HEK293T (cell line): ENCODE data around the gene UBE2N.

ENCODE experiments used
- CTCF ChIA-PET: fragments of 350-600 bp; formaldehyde crosslinking; extraction: SDS; loops from one replicate; lab custom pipeline; 2021; ENCODE audit warnings: antibody characterized with exemption, inconsistent platforms; lab: Yijun Ruan, JAX
- POLR2A ChIA-PET: fragments of 350-600 bp; formaldehyde crosslinking; extraction: SDS; loops from one replicate; lab custom pipeline; 2020; ENCODE audit warnings: antibody characterized with exemption, inconsistent platforms; lab: Yijun Ruan, JAX
- DNase-seq: peaks from one replicate; pipeline ENCODE4 v3.0.0; 2012; ENCODE audit warnings: mixed read lengths; ENCODE audit errors: extremely low spot score
- ARNT ChIP-seq: fragments of 450-650 bp; IDR thresholded peaks from 2 replicates; pipeline ENCODE4 v1.6.1; 2017; ENCODE audit warnings: mild to moderate bottlenecking
- BHLHE40 ChIP-seq: fragments of 450-650 bp; IDR thresholded peaks from 2 replicates; pipeline ENCODE4 v1.6.1; 2016; ENCODE audit warnings: mild to moderate bottlenecking, moderate library complexity, borderline replicate concordance
- CTBP1 ChIP-seq: fragments of 450-650 bp; IDR thresholded peaks from 2 replicates; pipeline ENCODE4 v1.6.1; 2016; ENCODE audit warnings: borderline replicate concordance
- ELF4 ChIP-seq: fragments of 450-650 bp; IDR thresholded peaks from 2 replicates; pipeline ENCODE4 v1.6.1; 2017; ENCODE audit warnings: antibody characterized with exemption
- FOXA1 ChIP-seq: fragments of 450-650 bp; IDR thresholded peaks from 2 replicates; pipeline ENCODE4 v1.6.1; 2016; ENCODE audit warnings: mild to moderate bottlenecking
- FOXK2 ChIP-seq: fragments of 450-650 bp; IDR thresholded peaks from 2 replicates; pipeline ENCODE4 v1.6.1; 2016; ENCODE audit warnings: mild to moderate bottlenecking
- FOXM1 ChIP-seq: fragments of 450-650 bp; IDR thresholded peaks from 2 replicates; pipeline ENCODE4 v1.6.1; 2017; ENCODE audit warnings: mild to moderate bottlenecking, borderline replicate concordance
- HDGF ChIP-seq: fragments of 450-650 bp; IDR thresholded peaks from 2 replicates; pipeline ENCODE4 v1.6.1; 2017; ENCODE audit warnings: antibody characterized with exemption, borderline replicate concordance
- L3MBTL2 ChIP-seq: fragments of 450-650 bp; conservative IDR thresholded peaks from 2 replicates; pipeline ENCODE4 v1.6.1; 2016; ENCODE audit warnings: mild to moderate bottlenecking
- LEF1 ChIP-seq: fragments of 450-650 bp; IDR thresholded peaks from 2 replicates; pipeline ENCODE4 v1.6.1; 2017; ENCODE audit warnings: mild to moderate bottlenecking, borderline replicate concordance
- NFRKB ChIP-seq: fragments of 450-650 bp; IDR thresholded peaks from 2 replicates; pipeline ENCODE4 v1.6.1; 2016; ENCODE audit warnings: mild to moderate bottlenecking, moderate library complexity
- SP1 ChIP-seq: fragments of 450-650 bp; IDR thresholded peaks from 2 replicates; pipeline ENCODE4 v1.6.1; 2017
- SUZ12 ChIP-seq: fragments of 450-650 bp; IDR thresholded peaks from 2 replicates; pipeline ENCODE4 v1.6.1; 2016; ENCODE audit warnings: mild to moderate bottlenecking
- TARDBP ChIP-seq: fragments of 450-650 bp; IDR thresholded peaks from 2 replicates; pipeline ENCODE4 v1.6.1; 2016
- ZNF384 ChIP-seq: fragments of 450-650 bp; IDR thresholded peaks from 2 replicates; pipeline ENCODE4 v1.6.1; 2016
- TF ChIP-seq, protein P1 (sequence below): fragments of 450-650 bp; IDR thresholded peaks from 2 replicates; pipeline ENCODE4 v1.6.1; 2016

UBE2N gene

DNA sequence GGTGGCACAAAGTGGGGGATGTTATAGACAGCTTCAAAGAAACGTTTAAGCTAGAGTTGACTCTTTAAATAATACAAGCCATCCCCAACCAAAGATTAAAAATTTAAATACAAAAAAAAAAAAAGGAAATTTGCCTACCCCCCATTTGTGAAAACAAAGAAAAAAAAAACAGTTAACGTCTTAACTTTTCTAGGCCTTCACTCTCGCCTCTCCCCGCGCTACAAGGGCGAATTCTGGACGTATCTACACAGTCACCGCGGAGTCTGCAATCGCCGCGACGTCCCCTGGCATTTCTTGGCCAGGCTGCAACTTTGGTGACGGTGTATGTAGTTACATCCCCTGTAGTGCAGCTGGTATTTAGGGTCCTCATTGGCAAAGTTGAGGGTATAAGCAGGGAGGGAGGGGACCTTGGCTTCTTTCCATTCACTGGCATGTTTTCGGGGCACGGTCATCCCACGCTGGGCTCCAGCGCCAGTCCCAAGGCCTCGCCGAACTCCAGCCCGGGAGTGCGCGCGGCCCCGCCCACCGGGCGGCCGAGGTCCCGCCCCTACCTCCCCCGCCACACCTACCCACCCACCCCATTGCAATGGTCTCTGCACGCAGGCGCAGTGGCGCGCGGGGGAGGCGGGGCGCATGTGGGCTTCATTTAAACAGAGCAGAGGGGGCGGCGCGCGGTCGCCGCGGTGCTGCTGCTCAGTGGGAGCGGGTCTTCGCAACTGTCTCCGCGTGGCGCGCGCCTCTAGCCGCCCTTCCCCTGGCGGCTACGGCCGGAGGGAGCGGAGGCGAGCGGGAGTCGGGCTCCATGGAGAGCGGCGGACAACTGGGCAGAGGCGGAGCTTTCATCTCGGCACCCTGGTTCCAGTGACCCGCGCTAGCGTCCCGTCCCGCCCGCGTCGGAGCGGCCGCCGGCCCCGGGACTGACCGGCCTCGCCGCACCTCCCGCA lies 64.2 kb downstream of the UBE2N start, which contains the start of gene NUDT4:
Gene NUDT4, plus strand, starts transcription at position 674 of the 944 bp plus-strand sequence. CDS start 398 bp downstream, outside the sequence.
- ChIA-PET POLR2A (interaction anchor here (1.1 to 1.3 kb wide), 2 partner anchors 10 to 451 kb away, joined by 3 to 5 read pairs; no protein-coding TSS in a partner anchor), CTCF (interaction anchor here (1.3 kb wide), 1 partner anchor 390 kb away, joined by 4 read pairs; no protein-coding TSS in a partner anchor)
- TF ChIP-seq FOXM1 (no peak), ZNF384 (no peak), L3MBTL2 (peak; percentile 54), SP1 (no peak)
- DNase-seq: peak; percentile 96

DNA sequence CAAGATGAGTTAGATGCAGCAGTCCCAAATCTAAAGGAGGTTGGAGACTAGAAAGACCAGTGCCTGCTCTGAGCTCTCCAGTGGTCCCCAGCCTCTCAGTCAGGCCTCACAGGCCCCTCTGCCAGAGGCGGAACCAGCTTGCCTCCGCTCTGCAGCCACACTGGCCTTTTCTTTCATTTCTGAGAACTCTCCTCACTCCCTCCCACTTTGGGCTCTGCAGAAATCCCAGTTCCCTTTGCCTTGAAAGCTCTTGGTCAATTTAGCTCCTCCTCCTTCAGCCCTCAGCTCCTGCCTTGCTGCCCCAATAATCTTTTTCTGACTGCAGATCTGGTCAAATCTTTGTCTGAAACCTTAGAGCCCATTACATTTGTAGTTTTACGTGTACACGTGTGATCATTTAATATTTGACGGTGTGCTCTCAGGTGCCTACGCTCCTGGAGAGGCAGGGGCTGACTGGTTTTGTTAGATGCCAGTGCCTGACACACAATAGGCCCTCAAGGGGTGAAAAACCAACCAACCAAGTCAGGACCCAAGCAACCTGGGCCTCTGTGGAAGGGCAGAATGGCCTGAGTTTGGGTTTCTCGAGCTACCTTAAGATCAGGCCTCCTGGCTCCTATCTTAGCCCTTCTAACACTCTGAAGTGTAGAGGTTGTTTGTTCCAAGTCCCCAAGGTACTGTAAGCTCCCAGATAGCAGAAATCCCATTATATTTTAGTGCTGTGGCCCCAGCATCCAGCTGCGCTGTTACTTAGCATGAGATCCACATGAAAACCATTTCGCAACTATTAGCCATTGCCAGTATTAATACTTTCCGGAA lies 65.1 kb downstream of the UBE2N start:
- CTCF ChIA-PET: interaction anchor here (0.6 to 1.3 kb wide), 3 partner anchors 30 to 389 kb away, joined by 4 read pairs; no protein-coding TSS in a partner anchor
- DNase-seq: peak; percentile 38
- TF ChIP-seq FOXM1: no peak
- TF ChIP-seq TARDBP: no peak
- no peak for TF ChIP-seq LEF1
- TF ChIP-seq BHLHE40: no peak
- TF ChIP-seq NFRKB: no peak
- TF ChIP-seq, protein P1, sequence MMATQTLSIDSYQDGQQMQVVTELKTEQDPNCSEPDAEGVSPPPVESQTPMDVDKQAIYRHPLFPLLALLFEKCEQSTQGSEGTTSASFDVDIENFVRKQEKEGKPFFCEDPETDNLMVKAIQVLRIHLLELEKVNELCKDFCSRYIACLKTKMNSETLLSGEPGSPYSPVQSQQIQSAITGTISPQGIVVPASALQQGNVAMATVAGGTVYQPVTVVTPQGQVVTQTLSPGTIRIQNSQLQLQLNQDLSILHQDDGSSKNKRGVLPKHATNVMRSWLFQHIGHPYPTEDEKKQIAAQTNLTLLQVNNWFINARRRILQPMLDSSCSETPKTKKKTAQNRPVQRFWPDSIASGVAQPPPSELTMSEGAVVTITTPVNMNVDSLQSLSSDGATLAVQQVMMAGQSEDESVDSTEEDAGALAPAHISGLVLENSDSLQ: no peak
- no peak for TF ChIP-seq SP1
- no peak for TF ChIP-seq FOXK2
- no peak for TF ChIP-seq ARNT
- POLR2A ChIA-PET: interaction anchor here (0.7 to 1.3 kb wide), 3 partner anchors 9 to 1112 kb away, joined by 3 to 5 read pairs (median 3); no protein-coding TSS in a partner anchor

DNA sequence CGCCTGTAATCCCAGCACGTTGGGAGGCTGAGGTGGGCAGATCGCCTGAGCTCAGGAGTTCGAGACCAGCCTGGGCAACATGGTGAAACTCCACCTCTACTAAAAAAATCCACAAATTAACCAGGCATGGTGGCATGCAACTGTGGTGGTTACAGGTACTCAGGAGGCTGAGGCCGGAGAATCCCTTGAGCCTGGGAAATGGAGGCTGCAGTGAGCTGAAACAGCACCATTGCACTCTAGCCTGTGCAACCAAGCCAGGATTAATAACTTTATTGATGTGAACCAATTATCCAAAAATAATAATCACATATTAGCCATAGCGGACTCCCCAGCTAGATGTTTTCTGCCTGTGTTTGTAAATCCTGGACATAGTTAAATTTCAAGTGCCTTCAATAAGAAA lies 65.8 kb downstream of the UBE2N start:
- ChIA-PET CTCF (interaction anchor here (0.6 to 1.3 kb wide), 2 partner anchors 388 to 394 kb away, joined by 3 to 4 read pairs; no protein-coding TSS in a partner anchor), POLR2A (interaction anchor here (0.6 to 1.3 kb wide), 3 partner anchors 8 to 1811 kb away, joined by 3 to 5 read pairs (median 3); no protein-coding TSS in a partner anchor)
- no peak for DNase-seq
- TF ChIP-seq HDGF (no peak), CTBP1 (no peak), NFRKB (no peak), LEF1 (no peak), SUZ12 (no peak), ELF4 (no peak), SP1 (no peak), ARNT (no peak), TARDBP (no peak), FOXK2 (no peak), ZNF384 (no peak), FOXA1 (no peak)

DNA sequence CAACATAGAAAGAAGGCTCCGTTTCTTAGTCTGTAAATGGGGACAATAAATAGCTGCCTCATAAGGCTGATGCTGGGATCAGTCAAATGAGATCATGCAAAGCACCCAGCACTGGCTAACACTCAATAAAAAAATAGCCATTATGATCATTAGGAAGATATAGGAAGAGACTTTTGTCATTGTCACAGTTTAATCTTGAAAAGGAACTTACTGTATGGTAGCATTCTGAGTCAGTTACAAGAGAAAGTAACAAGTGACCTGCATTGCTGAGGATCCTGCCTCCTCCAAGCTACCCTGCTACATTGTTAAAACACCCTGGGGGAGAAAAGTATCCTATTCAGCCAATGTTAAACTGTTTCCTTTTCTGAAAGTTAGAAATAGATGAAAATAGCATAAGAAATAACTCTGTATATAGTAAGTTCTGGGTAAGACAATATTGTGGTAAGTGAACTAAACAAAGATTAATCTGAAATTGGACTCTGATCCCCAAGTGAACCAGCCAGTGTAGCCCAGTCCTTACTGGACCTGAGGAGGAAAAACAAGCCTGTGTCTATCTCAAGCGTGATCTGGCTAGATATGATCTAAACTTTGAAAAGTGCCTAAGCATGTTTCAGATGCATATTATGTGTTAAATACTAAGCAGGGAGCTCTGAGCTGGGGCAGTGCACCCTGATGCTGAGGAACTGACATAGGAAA lies 67.6 kb downstream of the UBE2N start:
- TF ChIP-seq NFRKB (no peak), ELF4 (no peak), FOXK2 (no peak), ARNT (no peak), FOXA1 (no peak), SUZ12 (no peak), SP1 (no peak), FOXM1 (no peak), L3MBTL2 (no peak)
- TF ChIP-seq, protein P1: no peak
- ChIA-PET CTCF (interaction anchor here (0.8 kb wide), 1 partner anchor 386 kb away, joined by 10 read pairs; no protein-coding TSS in a partner anchor), POLR2A (no interaction called here)
- DNase-seq: no peak

DNA sequence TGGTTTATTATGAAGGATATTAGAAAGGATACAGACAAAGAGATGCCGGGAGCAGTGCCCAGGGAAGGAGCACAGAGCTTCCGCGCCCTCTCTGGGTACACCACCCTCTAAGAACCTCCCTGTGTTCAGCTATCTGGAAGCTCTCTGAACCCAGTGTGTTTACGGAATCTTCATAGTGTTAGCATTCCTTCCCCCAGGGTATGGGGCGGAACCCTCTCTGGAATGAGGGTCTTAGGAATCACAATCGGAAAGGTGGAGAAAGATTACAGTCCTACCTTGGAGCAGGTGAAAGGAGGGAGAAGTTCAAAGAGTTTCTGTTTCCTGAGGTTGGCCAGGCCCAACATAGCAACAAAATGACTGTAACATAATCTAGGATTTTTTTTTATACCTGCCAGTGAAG lies 70.8 kb downstream of the UBE2N start:
- ChIA-PET CTCF (interaction anchor here (0.6 kb wide), 1 partner anchor 15 kb away, joined by 3 read pairs; no protein-coding TSS in a partner anchor), POLR2A (no interaction called here)
- no peak for DNase-seq
- TF ChIP-seq FOXA1 (no peak), NFRKB (no peak), FOXM1 (no peak), CTBP1 (no peak), SP1 (no peak), ZNF384 (no peak), TARDBP (no peak)
- TF ChIP-seq, protein P1: no peak
